SIG-M5 (cell line): ENCODE measurements around the gene KCTD17.

Source experiments
- DNase-seq: peaks from one replicate; lab custom pipeline; 2025; lab: John Stamatoyannopoulos, UW

Gene KCTD17

DNA sequence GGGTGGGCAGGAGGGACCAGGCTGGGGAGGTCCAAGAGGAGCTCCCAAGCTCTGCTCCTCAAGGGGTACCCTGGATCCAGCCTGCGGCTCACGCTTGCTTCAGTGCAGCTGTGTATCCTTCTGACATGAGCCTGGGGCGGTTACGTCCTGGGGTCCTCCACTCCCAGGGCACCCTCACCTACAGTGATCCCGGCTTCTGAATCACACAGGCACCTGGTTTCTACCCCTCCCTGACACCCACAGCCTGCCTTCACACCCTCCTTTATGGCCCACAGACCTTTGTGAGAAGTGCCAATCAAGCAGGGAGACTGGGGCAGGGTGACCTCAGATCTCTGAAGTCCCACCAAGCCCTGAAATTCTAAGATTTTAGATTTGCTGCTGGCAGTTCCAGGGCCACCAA is 30.5 kb upstream of the KCTD17 start:
- no peak for DNase-seq

- DNase-seq = no peak
Measured at GRCh38 chr22:37021710-37022482, 29.6 kb upstream of the KCTD17 start.

DNA sequence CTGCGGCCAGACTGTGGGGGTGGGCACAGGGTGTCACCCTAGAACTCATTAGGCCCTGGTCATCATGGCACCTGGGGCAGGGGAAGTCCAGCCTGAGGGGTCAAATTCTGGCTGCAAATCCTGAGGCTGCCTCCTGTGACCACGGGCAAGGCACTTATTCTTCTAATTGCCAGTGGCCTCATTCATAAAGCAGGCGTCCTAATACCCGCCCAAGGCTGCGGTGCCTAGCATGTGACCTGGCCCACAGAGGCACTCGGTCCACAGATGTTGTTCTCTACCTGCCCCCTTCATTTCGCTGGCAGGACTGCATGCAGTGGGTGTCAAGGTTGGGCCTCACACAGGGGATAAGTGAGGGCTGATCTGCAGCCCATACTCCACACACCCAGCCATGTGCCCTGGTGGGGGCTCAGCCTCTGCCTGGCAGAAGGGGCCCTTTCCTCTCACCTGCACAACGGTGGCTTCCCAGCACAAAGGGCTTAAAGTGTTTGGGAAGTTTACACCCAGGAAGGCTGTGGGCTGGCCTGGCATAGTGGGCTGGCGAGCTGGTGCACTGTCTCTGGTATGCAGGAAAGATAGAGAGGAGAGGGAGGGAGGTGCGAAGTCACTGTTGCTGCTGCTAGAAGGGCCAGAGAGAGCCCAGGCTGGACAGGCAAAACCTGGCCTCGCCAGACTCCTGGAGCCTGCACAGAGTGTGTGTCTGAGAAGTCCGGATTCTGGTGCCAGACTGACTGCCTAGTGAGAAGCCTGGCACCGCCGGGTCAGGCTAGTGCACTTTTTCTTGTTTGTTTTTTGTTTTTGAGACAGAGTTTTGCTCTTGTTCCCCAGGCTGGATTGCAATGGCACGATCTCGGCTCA is 28.8 kb upstream of the KCTD17 start:
- no peak for DNase-seq

GRCh38 chr22:37023743-37024338 is 27.7 kb upstream of the KCTD17 start:
- no peak for DNase-seq

GRCh38 chr22:37024339-37025157 is 27.0 kb upstream of the KCTD17 start:
- DNase-seq = no peak

DNA sequence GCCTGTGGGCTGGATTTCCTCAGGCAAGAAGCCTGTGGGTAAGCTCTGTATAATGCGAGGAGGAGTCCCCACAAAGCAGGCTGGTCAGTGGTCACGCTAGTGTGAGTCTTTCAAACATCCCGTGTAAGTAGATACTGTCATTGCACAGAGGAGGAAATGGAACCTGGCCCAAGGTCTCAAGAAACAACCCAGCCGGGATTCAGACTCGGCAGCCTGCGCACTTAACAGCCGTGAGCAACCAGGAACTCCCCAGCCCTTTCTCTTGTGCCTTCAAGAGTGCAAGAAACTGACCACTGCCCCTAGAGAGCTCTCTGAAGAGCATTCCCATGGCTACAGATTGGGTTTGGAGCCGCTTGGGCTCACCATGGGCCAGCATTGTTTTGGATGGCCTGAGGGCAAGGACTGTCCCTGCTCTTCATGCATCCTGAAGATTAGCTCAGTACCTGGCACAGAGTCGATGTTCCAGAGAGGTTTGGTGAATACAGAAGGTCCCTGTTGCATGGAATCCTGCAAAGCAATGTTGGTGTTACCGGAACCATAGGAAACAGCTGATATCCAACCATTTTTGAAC is 26.0 kb upstream of the KCTD17 start:
- no peak for DNase-seq

GRCh38 chr22:37026325-37026724 is 25.2 kb upstream of the KCTD17 start:
- DNase-seq = no peak

DNA sequence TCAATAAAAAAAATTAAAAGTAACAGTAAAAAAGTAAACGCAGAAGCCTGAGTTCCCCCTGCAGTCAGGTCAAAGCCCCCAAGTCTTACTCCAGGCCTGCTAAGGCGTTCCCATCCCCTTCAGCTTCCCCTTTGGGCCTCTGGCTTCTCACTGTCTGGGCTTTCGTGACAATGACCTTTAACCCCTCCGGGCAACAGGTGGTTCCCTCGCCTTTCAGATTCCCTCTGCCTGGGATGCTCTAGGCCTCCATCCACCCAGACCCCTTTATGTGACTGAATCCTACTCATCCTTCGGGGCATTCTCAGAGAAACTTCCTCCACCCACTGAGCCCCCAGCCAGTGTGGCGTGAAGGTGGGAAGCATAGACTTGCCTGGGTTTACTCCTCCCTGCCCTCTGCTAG is 24.0 kb upstream of the KCTD17 start:
- DNase-seq = no peak

GRCh38 chr22:37028692-37029674 is 22.6 kb upstream of the KCTD17 start:
- no peak for DNase-seq

DNA sequence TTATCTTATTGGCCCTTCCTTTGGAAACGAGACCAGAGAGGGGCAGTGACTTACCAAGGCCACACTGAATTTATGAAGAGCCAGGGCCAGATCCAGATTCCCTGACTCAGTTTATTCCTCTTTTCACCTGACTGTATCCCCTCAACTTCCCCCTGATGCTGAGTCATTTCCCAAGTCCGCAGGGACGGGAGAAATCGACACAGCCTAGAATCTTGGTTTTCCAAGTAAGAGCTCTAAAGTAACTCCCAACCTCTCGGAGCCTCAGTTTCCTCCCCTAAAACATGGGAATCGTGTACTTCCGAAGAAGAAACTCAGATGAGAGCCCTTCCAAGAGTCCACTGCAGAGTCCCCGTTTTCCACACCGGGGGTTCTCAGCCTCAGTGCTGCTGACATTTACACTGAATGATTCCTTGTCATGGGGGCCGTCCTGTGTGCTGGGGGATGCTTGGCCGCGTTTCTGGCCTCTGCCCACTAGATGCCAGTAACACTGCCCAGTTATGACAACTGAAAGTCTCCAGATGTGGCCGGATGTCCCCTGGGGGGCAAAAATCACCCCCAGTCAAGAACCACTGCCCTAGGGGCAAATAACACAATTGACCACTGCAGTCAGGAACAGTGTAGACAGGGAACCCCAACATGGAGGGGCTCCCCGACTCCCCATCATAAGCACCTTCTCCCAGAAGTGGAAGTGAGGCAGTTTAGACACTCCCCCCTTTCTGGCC is 20.8 kb upstream of the KCTD17 start:
- DNase-seq = no peak

DNA sequence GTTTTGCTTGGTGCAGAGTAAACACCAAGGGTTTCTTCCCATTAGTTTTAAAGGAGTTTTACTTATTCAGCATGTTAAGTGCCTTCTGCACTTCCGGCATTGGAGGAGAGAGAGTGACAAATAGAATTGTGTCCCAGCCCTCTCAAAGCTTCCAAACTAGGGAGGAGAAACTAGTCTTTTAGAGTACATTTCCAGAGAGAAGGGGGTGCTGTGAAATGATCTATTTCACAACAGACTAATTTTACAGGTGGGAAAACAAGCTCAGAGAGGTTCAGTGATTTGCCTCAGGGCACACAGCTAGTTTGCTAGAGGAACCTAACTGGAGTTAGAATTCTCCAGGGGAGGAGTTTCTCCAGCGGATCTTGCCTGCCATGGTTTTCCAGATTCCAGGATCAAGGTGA is 19.4 kb upstream of the KCTD17 start:
- DNase-seq = no peak

GRCh38 chr22:37032535-37033460 is 18.7 kb upstream of the KCTD17 start:
- DNase-seq = no peak

GRCh38 chr22:37033605-37034430 is 17.7 kb upstream of the KCTD17 start:
- DNase-seq = no peak

DNA sequence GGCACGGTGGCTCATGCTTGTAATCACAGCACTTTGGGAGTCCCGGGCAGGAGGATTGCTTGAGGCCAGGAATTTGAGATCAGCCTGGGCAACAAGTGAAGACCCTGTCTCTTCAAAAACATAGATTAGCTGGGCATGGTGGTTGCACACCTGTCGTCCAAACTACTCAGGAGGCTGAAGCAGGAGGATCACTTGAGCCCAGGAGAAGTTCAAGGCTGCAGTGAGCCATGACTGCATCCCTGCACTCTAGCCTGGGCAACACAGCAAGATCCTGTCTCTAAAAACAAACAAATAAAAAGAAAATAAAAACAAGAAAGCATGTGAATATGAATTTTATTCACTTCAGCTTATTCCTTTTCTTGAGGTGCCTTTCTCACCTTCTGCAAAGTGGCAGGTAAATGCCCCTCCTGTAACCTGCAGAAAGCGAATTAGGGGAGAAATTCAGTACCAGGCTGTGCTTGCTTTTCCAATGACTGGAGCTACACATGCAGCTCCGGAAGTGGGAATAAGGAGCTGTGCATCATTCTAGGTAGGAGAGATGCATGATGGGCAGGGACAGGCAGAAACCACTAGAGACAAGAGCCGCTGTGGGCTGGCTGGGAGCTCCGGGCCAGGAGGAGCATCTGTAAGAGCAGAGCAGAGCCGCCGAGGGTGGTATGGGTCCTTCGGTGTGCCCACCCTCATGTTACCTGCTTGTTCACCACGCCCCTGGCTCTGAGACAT is 14.7 kb upstream of the KCTD17 start:
- no peak for DNase-seq

DNA sequence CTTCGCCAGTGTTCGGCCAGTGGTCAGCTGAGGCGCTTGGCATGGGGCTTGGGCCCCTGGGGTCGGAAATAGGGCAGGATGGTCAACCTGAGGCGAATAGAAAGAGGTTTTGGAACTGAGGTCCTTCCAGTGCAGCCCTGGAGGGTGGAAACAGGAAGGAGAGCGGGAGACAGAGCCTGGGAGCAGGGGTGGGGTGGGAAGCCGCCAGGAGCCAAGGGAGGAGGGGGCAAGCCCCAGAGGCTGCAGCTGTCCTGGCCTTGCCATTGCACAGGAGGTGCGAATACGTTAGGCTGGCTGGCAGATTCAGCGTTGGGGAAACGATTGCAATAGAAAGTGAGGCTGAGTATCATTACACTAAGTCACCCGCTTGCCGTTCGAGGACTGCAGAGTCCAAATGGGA is 13.9 kb upstream of the KCTD17 start:
- DNase-seq = no peak

- DNase-seq = no peak
Measured at GRCh38 chr22:37039466-37039865, 12.1 kb upstream of the KCTD17 start.

DNA sequence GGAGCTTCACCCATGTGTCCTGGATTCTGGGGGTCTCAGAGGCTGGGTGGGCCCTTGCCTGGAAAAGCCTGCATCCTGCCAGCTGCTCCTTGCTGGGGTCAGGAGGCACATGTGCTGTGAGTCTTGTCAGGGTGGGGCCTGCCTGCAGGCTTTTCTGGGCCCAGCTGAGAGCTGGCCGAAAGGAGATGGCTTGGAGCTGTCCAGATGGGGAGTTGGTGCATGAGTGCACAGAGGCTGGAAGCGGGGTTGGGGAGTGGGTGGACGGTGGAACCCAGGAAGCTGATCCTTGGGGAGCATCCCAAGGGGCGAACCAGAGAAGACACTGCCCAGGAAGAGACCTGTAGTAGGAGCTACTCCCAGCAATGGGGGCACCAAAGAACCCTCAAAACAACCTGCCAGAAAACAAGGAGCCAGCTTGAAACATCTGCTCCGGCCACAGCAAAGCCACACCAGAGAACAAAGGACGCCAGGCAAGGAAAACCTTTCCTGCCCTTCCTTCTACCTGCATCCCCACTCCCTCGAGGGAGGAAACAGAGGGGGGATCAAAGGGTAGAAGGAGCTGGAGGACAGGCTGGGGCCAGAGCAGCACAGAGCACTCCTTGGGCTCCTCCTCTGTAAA is 8.2 kb upstream of the KCTD17 start:
- DNase-seq = no peak
